ENCODE results near the gene KCNC1.

KCNC1 gene

DNA sequence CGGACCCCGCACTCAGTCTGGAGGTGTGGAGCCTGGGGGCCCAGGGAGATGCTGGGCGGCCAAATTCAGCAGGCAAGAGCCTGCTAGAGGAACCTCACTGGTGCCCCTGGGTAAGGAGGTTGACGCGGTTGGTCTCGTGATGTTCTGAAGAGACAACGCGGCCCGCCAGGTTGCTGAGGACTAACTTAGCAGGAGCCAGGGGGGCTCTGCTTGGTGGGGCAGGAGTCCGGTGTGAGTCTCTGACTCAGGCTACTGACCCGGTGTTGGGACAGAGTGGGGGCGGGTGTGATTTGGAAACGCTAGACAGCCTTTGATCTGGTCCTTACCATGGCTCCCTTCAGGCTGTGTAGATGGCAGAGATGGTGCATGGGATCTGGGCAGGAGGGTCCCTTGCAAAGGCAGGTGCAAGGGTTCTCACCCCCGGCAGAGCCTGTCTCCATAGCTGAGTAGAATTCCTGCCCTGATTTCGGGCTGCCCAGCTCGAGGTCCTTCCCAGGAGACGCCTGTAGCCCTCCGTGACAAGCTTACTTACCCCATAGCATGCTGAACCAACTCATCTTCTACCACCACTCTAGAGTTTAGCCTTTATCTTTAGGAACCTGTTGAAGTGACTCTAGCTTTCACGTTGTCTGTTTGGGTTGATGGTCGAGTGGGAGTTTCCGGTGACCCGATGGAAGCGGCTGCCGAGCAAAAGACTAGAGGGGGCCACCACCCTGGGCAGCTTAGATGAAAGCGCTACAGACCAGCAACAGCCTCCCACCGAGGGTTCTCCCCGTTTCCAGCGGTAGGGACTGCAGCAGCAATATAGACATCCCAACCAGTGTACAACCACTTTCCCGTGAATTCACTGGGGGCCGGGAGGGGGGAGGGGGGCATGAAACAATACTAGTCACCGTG is 38.4 kb downstream of the KCNC1 start:
- FAIRE-seq (no peak), DNase-seq (ENCODE audit: low spot score) (no peak)

DNA sequence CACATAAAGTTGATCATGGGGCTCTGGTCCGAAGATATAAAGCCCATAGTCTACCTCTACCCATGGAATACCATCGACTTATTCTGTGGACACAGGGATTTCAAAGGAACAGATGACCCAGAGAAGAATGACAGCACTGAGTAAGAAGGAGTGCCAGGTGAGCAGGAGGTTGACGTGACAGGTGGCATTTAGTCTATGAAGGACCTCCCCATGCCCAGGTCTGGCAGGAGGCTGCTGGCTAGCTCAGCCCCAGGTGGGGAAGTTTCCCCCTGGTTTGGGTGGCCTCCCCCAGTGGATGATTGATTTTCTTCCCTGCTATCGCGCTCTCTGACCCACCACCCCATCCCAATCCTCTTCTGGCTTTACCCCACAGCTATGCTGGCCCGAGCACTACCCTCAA is 39.1 kb downstream of the KCNC1 start:
- DNase-seq (ENCODE audit: low spot score) (no peak), FAIRE-seq (no peak)

DNA sequence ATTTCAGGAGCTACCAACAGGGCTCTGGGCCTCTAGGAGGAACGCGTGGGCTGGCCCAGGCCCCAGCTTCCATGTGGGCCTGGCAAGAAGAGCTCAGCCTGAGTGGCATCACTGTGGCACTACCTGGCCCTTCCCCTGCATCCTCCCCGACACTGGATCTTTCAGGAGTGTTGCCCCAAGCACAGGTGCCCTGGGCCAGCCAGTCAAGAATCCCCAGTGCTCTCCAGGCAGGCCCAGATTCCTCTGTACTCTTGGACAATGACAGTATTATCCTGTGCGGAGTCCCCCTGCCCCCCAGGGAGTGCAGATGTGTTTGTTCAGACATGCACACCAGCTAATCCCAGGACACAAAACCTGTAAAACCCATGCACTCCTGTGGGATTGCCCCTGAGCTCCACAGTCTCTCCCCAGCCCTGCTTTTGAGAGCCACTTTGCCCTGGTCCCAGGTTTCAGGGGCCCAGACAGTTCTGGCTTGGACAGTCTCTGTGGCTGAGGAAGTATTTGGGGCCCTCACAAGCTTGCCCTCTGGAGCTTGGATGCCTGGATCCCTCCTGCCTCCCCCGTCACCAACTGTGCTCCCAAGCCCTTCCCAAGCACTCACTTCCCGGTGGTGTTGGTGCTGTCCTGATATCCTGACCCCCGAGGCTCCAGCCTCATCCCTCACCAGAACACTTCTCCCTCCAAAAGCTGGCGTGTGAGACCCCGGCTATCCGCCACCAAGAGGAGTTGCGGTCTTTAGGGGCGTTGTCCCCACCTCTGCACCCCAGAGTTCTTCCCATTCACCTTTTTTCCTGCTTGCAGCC is 39.9 kb downstream of the KCNC1 start:
- FAIRE-seq: no peak
- no peak for DNase-seq (ENCODE audit: low spot score)

DNA sequence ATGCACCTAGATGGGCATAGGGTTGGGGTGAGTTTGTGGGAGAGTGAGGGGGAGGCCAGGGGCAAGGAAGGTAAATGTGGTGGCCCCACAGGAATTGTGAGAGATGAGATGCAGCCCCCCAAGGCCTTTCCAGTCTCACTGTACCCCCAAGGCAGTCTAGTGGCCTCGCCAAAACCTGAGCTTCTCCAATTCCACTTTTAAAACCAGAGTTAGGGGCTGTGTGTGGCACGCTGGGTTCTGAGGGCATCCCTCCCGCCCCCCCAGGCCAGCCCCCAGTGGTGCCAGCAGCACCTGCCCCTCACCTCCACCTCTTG is 40.4 kb downstream of the KCNC1 start:
- FAIRE-seq (no peak), DNase-seq (ENCODE audit: low spot score) (no peak)

DNA sequence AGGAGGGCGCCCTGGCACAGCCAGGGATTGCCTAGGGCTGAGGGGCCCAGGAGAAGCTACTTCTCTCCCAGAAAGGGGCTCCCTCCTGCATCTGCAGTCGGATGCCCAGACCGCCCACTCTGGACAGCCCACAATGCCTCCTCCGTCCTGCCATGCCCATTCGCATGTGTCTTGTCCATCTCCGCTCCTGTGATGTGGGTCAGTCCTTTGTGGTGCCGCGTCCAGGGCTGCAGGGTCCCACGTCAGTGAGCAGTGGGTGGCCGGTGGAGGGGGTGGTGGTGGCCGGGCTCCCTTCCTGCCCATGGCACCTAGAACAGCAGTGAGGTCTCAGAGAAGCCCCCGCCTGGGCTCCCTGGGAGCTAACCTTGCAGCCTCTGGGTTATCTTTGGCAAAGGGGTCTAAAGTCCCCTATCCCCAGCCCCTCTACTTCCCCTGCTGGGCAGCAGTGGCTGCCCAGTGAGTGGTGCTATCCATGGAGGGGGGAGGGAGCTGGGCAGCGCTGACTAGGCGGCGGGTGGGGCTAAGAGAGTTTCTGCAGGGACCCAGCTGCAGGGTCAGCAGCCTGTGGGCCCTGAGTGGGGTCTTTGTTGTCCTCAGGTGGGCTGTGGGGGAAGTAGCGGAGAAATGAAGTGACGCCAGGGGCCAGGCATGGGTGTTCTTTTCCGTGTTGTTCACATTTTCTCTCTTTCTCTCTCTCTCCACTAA is 41.1 kb downstream of the KCNC1 start:
- DNase-seq (ENCODE audit: low spot score): no peak
- no peak for FAIRE-seq

DNA sequence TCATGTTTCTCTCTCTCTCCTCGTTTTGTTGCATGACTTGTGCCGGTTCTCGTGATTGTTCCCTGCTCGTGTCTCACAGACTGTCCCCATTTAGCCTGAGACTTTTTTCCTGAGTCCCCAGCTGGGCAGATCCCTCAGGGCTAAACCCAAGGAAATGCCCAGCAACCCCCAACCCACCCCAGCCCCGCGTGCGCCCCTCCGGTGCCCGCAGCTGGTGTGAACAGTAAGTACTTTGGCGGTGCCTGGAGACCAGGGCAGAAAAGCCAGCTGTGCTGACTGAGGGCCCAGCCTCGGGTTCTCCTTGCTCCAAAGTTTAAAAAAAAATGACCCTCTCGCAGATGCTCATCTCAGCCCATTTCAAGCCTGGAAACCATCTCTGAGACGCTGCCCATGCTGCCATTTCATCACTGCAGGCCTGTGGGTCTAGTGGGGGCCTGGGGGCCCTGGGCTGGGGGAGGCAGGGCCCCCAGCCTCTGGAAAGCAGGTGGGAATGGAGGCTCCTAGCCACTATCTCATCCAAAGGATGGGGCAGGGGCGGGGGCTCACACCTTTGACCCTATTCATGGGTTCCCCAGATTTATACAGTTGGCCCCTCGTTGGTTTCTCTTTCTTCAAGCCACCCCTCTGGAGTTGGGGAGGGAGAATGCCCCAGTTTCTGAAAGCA is 41.8 kb downstream of the KCNC1 start:
- FAIRE-seq: no peak

DNA sequence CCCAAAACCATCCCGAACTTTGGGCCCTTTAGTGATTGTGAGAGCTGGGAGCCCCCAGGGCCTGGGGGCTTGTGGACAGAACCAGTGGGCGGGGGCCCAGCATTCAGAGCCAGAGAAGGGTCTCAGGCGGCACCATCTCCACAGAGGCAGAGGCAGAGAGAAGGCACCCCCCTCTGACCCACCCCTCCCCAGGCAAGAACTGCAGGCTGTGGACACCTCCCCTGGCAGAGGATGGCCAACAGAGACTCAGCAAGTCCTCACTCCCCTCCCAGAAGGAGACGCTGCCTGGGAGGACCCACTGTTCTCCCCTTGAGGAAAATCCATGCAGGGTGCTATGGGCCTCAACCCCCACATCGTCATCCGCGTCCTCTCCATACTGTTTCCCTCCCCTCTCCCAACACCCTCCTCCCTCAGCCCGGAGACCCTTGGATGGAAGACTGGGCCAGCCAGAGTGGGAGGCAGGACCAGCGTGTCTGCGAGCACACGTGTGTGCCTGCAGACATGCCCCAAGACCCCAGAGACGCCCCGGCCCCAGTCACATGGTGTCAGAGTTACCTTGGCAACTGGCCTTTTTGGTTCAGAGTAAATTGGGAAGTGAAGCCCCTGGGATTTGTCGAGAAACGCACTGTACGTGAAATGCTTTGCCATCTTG is 42.6 kb downstream of the KCNC1 start:
- DNase-seq (ENCODE audit: low spot score) (no peak), FAIRE-seq (no peak)

More for the DNA sequence above, 41.8 kb downstream of the KCNC1 start:
- DNase-seq (ENCODE audit: low spot score): no peak

DNA sequence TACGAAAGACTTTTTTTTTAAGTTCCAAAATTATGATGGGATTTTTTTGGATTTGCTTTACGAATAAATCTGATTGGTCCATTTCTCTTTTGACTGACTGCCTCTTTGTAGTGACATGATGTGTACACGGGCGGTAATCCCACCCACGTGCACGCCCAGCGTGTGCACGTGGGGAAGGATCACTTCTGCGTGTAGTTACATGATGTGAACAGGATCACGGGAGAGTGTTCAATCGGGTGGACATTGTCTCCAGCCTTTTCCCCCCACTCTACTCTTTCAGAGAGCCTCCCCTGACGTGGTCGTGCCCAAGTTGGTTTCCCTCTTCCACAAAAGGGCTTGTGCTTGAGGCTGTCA is 43.1 kb downstream of the KCNC1 start:
- DNase-seq (ENCODE audit: low spot score) (no peak), FAIRE-seq (no peak)

DNA sequence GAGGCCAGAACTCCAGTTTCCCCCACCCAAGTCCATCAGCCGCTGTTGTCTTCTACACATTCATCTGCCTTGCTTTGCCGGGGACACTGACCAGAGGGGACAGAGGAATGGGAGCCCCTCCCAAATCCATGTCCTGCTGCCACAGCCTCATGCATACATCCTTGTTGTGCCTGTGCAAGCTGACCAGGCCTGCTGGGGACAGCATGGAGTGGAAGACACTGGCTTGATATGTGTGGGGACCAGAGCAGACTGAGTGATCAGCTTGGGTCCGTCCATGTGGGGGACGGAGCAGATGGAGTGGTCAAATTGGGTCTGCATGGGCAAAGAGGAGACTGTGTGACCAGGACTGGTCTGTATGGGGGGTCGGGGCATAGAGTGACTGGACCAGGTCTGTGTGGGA is 43.8 kb downstream of the KCNC1 start:
- DNase-seq (ENCODE audit: low spot score): no peak
- no peak for FAIRE-seq

DNA sequence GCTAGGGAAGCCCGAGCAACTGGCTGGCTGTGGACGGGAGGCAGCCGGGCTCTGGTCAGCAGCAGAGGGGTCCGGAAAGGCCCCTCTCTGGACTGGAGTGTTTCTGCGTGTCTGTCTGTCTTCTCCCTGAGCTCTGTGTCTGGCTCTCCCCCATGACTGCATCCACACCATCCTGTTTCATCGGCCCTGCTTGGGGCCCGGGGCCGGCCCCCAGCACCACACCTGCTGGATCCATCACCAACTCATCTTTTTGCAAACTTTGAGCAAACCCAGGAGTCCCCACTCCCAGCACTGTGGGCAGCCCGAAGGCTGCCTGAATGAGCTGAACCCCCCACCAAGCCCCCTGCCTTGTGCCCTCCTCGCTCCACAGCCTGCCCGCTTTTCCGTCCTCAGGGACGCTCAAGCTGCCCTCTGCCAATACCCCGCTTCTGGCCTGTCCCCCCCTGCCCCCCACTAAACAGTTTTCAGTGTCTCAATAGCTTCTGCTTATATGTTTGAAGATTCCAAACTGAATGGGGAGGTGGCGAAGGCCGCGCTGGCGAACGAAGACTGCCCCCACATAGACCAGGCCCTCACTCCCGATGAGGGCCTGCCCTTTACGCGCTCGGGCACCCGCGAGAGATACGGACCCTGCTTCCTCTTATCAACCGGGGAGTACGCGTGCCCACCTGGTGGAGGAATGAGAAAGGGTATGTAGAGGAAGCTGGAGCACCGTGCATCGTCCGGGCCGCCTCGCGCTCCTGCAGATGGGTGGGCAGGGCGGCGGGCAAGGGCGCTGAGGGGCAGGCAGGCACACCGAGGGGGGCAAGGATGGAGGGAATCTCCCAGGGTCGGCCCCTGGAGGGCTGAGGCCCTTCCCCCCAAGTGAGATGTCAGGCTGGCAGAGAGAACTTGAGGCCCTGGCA is 44.6 kb downstream of the KCNC1 start:
- no peak for FAIRE-seq

DNA sequence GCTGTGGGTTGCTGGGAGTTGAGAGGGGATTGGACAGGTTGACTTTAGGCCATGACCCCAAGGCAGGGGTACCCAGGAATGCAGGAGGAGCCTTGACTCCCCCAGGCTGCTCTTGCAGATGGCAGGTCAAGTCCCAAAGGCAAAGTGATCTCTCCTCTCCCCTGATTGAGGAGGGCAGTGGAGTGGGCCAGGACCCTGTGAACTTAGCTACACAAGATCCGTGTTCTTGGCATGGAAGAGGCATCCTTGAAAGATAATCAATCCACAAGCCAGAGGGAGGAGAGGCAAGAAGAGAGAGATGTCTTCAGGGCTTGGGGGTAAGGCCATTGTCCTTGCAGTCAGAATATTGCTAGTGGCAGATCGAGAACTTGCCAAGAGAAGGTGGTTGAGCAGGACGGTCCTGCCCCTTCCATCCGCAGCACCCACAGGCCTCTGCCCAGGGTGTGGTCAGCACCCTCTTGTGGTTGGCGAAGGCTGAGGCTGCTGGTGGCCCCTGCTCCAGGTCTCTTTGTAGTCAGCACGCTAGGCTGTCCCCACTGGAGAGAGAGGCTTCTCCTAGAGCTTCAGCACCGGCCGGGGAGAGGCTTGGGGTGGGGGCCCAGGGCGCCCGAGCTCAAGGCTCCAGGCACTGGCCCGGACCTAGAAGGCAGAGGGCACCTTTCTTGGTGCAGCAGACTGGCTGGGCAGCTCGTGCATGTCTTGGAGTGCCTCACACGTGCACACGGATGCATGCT is 45.4 kb downstream of the KCNC1 start:
- no peak for DNase-seq (ENCODE audit: low spot score)
- no peak for FAIRE-seq

More for the DNA sequence above, 44.6 kb downstream of the KCNC1 start:
- no peak for DNase-seq (ENCODE audit: low spot score)

DNA sequence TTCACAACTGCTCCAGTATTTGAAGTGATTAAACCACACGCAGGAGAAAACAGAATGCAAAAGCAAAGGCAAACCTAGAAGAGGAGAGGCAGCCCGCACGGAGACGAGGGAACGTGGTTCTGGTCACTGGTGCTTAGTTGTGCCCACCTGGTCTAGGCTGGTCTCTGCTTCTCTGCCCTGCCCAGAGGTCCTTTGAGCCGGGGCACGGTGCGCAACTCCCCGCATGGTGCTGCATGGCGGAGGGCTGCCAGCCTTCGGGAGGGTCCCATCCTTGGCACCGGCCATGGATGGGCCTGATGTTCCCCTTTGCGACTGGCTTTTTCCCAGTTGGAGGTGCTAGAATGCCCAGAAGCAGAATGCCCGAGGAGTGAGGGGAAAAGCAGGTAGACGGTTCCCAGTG is 46.1 kb downstream of the KCNC1 start:
- no peak for FAIRE-seq
- no peak for DNase-seq (ENCODE audit: low spot score)

DNA sequence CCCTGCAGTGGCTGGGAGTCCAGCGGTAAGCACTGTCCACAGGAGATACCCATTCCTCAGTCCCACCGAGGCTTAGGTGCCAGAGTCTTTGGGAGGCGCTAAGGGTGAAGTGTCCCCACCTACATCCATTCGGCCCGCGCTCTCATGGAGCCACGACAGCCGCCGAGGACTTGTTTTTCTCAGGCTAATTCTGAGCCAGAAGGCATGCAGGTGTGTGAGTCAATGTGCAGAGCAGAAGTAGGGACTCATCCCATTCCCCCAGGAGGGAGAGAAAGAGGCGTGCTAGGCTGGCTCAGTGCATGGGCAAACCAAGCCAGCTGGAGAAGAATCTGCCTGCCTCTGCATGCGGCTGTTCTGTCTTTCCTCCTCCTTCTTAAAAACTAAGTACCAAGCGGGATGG is 46.6 kb downstream of the KCNC1 start:
- FAIRE-seq: no peak
- DNase-seq (ENCODE audit: low spot score): no peak

DNA sequence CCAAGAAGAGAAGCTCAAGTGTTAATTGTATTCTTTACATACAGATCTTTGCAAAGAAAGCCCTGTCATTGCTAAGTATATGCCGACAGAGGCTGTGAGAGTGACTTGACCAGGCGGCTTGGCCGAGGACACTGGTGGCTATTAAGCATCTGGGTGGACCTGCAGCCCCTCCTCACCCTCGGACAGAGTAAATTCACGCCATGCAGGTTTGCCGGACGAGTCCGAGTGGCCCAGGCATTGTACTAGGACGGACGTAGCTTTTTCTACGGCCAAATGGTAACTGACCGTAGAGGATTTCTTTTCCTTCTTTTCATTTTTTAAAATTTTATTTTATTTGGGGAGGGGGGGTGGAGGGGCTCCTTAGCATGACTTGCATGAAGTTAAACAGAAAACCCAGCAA is 47.0 kb downstream of the KCNC1 start:
- DNase-seq (ENCODE audit: low spot score) (no peak), FAIRE-seq (no peak)

DNA sequence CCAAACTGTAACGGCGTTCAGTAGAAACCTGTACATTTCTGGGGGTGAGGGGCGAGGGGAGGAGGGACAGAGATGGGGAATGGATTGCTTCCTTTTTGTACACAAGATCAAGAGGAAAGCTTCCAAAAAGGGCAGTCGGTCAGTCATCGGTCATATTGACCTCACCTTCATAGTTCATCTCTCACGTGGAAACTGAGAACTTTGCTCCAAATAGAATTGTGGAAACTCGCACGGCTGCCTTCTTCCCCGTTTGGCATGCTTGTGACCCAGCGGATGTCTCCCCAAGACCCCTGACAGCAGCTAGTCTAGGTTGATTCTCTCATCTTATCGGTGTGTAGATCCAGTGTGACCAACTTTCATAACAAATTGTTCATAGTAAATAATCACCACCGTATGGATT is 47.6 kb downstream of the KCNC1 start:
- no peak for DNase-seq (ENCODE audit: low spot score)
- FAIRE-seq: no peak

DNA sequence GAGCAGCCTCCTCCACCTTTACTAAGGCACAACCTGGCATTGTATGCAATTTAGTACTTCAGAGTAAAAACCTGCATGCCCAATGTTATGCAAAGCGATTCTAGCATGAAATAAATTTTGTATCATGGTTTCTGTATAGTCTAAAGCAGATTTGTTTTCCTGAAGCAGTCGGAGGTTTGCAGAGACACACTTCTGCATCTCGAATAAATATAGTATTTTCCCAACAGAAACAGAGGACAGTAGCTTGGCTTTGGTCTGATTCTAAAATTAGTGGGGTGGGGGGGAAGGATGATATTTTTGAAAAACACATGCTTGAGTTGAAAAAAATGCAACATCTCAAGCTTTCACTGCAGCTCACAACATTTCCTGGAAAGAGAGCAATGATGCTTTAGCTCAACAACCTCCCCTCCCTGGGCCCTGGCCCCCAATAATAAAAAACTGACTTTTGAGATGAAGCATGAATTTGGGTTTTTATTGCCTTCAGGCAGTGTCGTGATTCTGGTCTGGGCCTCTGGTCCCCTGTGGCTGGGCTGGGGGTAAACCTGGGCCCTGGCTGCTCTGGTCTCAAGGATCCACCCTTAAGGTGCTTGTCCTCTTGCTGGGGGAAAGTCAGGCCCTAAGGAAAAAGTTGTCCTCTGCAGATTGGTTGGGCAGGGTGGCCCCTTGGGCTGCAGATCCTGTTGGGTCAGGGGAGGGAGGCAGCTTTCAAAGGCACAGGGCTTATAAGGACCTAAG is 48.2 kb downstream of the KCNC1 start:
- DNase-seq (ENCODE audit: low spot score): no peak
- no peak for FAIRE-seq

DNA sequence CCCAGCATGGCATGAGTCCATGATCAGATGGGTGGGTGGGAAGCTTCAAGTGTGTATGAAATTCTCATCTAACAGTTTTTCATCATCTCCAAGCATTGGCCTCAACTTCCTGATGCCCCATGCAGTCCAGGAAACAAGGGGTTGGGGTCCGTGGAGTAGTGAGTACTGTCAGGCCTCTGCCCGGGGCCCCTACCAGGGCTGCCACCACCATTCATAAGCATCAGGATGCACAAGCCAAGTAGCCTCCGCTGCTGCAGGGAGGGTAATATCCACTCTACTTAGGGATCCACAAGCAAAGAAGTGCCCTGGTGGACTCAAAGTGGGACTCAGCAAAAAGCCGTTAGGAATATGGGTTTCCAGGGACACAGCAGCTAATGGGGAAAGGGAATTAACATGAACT is 49.3 kb downstream of the KCNC1 start:
- FAIRE-seq (no peak), DNase-seq (ENCODE audit: low spot score) (no peak)

DNA sequence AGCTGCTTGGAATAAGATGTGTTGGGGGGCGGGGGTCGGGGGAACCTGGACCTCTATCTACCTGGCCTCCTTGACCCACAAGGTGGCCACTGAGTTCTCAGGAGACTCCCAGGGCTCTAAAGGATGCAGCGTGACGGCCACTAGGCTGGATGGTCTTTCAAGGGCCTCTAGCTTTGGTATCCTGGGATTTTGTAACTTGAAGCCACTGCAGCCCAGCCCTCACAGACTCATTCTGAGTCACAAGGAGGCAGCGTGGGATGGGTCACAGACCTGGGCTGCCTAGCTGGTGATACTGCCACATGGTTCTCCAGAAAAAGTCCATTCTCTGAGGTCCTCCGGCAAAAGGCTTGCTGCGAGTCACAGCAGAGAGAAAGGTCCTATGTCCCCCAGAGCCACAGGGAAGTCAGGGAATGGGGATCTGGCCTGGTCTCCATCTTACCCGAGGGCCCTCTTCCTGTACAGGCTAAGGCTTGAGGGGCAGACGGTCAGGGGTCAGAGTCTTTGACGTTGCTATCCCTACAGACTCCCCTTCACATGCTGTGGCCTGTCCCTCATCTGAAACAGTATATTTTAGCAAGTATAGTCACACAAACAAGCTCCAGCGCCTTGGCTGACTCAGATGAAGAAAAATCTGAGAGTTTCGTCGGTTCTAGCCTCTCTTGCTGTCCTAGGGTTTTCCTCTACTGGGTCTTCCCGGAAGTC is 52.4 kb downstream of the KCNC1 start:
- no peak for FAIRE-seq
- no peak for DNase-seq (ENCODE audit: low spot score)
